Stimulated activated CD4-positive, alpha-beta T cell treated with anti-CD3 and anti-CD28 coated beads, Interleukin-1b, Interleukin-23, amount 100 ng/mL, for 4 hours (primary cell): ENCODE measurements around the gene ASTN1.

Experiments used
- DNase-seq, 2 donors: peaks; one replicate each; pipeline ENCODE4 v3.0.0-alpha.2; 2020; ENCODE audit warnings: low read depth in 2 of 2

Gene ASTN1

DNA sequence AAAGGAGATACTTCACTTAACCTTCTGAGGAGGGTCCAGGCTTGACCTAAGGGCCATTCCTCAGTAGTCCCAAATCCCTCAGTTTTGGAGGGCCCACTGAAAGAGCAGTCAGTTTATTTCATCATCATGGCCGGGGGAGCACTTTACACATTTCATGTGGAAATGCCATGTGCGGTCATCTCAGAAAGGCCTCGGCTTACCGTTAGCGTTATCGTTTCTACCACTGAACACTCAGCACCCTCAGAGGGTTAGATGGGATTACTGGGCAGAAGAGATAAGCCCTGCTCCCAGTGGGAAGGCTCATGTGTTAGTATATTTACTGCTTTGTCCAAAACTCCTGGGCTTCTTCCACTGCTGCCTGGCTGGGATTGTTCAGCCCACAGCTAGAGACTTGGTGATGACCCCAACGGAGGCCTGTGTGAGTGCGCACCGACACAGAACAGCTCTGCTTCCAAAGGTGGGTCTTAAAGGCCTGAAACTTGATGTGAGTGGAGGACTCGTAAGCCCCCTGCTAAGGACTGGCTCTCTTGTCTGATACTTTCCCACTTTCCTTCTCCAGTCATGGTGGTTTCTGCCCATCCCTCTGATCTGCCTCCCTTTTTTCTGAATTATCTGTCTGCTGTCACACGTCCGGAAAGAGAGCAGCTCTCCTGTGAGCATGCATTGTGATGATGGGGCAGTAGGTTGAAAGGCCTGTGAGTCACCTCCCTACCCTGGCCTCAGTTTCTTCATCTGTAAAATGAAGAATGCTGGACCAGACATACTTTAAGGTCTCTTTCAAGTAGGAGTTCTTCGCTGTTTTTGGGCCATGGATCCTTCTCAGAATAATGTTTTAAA, 284.5 kb downstream of the ASTN1 start:
- no peak for DNase-seq

DNA sequence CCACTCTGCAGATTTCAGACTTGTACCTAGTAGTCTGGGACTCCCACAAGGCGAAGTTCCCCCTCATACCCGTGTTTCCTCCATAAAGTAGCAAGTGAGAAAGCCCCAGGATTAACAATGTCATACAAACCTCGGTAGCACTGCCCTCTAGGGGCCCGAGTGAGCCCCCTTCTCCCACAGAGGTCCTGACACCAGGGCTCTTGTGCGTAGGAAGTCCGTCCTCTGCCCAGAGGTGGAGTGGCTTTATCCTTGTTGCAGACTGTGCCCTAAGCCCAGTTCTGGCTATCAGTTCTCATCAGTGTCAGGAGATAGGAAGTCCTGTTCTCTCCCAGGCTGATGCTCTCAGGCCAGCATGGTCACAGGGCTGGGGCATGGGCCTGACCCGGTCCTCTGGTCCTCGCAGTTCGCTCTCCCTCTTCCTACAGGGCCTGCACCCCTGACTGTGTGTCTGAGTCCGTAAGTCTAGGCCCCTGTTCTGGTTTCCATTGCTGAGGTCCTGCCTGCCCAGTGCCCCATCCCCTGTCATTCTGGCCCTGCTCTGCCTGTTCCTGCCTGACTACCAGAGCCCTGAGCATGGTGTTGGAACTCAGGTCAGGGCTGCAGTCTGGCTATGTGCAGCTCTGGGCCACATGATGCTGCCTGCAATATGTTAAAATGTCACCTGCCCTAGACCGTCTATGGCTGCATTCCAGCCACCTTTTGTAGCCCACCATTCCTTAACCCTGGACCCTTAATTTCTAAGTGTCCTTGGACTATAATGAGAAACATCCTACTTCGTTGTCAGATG, 285.6 kb downstream of the ASTN1 start:
- DNase-seq = no peak

DNA sequence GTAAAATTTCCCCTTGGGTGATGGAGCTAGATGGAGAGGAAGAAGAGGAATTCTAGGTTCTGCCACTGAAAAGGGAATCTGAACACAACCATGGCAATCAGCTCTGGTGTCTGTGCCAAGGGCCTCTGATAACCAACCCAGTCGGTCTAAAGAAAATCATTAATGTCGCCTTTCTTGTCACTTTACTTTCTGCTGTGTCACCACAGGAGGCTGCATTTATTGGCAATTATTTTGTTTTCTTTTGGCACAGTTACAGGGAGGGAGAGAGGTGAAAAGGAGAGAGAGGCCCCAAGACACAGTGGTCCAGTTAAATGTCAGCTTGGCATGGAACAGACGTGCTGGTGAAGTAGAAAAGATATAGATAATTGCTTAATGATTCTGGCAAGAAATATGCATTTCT, 287.0 kb downstream of the ASTN1 start:
- DNase-seq = no peak

DNA sequence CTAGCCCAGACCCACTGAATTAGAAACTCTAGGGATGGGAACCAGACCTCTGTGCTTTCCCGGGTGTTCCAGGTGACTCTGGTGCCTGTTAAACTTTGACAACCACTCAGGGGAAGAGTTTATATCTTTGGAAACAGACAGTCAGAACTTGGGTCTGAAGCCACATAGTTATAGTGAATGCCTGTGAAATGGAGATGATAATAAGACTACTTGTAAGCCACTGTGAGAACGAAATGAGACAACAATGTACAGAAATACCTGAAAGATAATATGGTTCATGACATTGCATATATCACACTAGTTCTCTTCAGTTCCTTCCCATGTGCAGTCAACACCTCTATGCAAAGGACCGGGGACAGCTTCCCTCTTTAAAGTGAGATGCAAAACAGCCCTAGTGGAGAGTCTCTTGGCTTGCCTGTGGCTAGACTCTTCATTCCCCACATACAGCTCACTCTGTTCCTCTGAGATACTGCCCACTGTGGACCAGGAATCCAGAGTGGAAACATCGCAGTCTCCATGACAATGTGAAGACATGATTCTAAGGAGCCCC, 287.5 kb downstream of the ASTN1 start:
- no peak for DNase-seq

DNA sequence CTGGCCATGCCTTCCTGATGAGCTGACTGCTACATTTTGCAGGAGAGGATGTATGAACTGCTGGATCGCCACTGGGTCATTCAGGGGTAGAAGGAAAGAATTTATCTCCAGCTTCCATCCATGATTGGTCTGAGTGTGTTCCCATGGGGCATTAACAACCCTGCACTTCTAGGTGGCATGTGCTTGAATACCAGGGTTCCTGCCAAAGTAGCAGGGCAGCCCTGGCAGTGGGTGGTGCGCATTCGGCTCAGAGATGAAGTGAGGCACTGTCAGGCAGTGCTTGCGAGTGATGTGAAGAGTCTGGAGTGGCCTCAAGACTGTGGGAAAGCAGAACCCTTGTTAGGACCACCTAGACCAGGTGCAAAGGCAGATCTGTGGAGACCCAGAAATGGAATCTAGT, 294.9 kb downstream of the ASTN1 start:
- DNase-seq = no peak

DNA sequence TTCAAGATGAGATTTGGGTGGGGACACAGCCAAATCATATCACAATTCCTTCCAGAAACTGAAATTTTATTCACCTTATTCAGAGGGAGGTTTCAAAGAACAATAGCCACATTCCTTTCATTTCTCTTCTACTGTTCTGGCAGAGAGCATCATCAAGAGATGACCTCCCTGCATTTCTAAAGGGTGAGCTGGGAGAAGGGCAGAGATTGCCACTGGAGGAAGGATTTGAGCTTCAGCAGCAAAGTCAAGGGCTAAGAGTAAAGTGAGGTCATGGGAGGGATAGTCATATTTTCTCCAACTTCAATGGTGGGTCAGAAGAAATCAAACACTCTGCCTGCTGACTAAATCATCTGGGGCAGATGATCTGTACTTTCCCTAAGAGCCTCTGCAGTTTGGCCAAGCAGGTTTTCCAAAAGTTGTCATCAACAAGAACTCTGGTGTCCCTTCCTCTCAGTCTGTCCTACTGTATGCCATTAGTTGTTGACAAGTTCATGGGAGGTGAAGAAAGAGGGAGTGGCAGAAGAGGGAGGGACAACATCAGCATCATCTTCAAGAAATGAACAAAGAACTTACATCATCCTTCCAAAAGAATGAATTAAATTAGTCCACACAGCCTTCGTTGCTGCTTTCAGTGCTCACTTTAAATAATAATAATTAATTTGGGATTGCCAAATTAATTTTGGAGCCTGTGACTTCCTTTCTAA, 298.3 kb downstream of the ASTN1 start:
- DNase-seq = no peak

DNA sequence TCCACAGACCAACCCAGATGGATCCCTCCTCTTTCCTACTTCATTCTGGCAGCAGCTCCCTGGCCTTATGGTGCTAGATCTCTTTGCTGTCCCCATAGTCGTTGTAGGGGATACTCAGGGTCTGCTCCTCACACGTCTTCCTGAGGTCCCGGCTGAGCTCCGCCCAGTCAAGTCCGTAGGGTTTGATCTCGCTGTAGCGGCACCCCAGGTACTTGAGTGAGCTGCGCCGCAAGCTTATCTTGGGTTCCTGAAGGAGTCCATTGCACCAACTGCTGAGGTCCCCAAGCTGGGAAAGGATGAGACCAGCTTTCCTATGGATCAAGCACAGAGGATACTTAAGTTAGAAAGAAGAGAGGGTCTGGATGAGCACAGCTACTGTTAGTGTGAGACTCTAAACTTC, 300.3 kb downstream of the ASTN1 start:
- DNase-seq = no peak

DNA sequence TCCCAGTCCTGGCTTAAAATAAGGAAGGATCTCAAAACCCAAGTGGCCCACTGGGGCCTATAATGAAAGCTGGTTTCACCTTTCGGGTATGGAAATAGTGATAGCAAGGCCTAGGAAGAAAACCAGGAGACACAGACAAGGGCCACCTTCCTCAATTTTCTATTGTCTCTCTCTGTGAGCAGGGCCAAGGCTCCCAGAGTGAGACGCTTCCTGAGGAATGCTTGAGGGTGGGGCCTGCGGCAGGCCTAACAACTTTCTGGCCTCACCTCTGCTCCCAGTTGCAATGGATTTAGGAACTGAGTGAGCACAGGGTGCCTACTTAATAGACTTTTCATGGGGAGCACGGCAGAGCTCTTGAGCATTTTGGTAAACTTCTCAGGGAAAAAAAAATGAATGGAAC, 300.9 kb downstream of the ASTN1 start:
- DNase-seq = no peak

DNA sequence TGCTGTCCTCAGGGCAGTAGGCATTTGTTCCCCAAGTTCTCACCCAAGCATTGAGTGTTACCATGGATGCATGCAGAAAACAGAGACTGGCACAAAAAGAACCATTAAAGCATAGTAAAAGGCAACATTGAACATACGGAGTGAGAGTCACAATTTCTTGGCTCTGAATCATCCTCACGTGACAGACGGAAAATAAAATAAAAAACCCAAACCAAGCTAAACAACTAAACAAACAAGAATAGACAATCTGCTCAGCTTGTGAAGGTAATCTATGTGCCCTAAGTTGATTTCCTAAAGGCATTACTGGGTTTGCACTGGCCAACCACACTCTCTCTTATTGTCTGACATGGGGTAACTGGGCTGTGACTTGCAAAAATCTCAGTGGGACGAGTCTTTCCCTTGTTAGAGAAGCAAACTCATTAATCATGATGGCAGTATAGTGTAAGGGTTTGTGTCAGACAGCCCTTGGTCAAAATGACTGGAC, 306.0 kb downstream of the ASTN1 start:
- DNase-seq = no peak

DNA sequence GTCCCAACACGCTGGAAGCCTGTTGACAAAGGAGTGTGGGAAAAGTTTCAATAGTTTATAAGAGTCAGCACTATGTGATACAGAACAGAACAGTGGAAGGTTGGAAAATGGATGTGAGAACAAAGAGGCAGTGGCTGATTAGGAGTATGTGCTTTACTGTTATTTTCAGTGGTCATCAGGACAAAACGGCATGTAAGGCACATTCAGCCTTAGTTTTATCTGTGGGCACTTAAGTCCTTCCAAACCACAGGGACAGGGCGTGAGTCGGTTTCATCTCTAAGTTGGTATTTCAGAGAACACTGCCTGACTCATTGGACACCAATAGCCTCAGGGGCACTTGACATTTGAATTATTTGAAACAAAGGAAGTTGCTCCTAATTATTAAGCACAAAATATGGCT, 306.9 kb downstream of the ASTN1 start:
- DNase-seq = no peak

DNA sequence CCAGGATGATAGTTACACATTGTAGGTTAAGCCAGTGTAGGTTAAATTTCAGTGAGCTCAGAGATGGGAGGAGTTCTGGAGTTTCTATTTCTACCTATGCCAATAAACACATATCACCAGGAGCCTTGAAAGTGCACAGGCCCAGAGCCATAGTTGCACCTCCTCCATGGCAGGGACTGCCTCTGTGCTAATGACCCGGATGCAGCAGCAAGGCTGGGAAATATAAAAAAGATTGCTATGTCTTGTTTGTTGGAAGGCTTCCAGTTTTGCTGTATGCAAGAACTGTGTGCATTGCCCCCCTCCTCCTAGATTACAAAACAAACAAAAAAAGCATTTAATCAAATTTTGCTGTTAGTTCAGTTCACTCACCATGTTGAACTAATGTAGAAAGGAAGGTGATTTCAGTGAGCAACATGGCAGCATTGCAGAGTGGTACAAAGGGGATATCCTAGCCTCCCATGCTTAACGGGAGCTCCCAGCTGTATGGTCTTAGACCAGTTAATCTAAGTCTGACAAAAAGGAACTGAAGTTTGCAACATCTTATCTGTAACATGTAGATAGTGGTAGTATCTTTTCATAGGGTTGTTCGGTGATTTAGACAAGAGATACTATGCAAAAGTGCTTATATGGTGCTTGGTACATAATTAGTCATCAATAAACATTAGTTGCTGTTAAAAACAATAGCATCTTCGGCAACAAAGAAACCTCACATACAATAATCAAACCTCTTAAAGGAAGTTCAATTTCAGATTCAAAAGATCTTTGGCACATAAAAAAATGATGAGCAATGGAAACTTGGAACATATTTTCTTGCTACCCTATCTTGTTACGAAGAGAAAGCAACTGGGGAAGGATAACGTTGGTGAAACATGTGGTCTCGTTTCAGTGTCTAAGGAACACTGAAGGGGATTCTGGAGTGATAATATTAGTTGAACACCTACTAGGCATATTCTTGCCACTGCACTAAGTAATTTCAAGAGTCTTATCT, 309.5 kb downstream of the ASTN1 start:
- no peak for DNase-seq

DNA sequence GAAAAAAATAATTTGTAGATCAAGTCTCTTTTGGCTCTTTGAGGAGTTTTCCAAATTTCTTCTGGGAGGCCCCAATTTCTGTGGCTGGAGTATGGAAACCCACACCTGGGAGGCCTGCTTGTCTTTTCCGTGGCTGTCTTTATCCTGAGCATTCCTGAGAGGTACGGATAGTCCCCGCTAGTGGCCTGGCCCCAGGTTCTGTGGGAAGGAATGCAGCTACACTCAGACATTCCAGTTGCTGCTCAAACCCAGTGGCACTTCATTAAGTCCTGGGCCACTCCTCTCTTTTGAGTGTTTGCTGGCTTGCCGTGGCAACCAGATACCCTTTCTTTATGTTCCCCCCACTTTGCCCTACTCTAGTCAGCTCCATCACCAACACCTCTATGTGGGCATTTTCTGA, 310.4 kb downstream of the ASTN1 start:
- DNase-seq = no peak

DNA sequence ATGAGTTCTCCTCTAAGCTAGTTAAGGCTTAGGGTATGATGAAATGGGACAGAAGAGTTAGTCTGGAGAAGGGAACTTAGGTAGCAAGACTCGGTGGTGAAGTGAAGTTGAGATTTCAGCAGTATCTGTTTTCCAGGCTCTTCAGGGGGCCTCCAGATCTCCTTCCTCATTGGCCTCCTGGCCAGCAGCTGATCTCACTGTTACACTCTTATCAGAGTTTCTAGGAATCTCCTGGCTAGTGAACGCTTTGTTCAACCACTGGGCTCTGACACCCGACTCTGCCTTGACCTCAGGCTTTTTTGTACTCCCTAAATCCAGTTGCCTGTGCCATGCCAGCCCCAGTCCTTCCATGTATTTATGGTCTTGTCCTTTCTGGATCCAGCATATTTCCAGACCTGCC, 311.0 kb downstream of the ASTN1 start:
- DNase-seq = no peak

DNA sequence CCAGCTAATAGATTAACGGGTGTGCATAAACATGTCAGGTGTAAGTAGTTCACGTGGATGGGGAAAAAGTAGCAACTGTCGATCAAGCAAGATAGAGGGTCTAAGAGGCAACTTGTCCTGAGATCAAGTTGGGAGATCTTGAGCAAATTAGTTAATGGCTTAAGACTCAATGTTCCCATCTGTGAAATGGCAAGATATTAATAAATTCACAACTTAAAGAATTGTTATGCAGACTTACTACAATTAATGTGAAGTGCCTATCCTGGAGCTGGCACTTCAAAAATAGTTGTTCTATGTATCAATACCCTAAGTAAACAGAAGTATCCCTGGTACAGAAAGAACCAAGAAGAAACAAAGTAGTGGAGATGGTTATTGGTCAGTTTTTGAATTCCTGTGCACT, 312.4 kb downstream of the ASTN1 start:
- no peak for DNase-seq

DNA sequence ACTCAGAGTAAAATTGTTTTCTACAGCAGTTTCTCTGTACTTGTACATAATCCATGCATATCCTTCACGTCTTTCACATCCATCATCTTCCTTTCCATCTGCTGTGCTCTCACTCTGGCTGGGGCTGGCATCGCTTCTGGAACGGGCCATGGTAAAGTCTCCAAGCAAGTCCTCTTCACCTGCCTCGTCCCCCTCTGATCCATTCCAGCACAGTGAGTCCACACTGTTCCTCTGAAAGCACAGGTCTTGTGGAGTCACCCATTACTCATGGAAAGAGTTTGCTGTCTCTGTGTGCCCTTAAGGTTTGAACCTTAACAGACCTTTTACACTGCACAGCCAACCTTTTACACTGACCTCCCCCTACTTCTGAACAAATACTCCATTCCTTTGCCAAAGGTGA, 313.6 kb downstream of the ASTN1 start:
- no peak for DNase-seq

DNA sequence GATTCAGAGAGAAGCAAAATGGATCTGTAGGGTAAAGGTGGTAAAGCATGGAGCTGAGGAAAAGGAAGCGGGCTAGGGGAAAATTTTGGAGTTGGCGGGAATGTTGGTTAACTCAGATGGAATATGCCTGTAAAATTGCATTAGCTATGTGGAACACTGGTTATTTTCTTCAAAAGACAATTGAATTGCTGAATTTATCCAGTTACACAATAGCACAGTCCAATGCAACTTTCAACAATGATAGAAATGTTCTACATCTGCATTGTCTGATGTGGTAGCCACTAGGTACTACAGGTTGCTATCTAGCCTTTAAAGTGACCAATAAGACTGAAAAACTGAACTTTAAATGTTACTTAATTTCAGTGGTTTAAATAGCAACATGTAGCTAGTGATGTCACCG, 315.2 kb downstream of the ASTN1 start:
- no peak for DNase-seq

DNA sequence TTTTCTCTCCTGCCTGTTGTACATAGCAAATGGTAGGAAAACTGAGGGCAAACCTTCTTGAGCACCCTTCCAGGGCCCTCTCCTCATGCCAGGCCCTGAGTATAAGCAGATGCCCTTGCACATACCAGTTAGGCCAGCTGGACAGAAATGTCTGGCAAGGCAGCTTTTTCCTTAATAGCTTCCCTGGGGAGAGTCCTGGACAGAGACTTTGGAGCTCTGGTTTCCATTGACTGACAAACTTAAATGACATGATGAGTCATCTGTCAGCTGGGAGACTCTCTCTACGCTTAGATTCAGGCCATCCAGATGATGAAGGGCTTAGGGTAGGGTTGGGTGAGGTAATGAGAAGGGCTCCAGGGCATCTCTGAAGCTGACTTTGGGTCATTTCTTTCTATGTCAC, 317.5 kb downstream of the ASTN1 start:
- DNase-seq = no peak

DNA sequence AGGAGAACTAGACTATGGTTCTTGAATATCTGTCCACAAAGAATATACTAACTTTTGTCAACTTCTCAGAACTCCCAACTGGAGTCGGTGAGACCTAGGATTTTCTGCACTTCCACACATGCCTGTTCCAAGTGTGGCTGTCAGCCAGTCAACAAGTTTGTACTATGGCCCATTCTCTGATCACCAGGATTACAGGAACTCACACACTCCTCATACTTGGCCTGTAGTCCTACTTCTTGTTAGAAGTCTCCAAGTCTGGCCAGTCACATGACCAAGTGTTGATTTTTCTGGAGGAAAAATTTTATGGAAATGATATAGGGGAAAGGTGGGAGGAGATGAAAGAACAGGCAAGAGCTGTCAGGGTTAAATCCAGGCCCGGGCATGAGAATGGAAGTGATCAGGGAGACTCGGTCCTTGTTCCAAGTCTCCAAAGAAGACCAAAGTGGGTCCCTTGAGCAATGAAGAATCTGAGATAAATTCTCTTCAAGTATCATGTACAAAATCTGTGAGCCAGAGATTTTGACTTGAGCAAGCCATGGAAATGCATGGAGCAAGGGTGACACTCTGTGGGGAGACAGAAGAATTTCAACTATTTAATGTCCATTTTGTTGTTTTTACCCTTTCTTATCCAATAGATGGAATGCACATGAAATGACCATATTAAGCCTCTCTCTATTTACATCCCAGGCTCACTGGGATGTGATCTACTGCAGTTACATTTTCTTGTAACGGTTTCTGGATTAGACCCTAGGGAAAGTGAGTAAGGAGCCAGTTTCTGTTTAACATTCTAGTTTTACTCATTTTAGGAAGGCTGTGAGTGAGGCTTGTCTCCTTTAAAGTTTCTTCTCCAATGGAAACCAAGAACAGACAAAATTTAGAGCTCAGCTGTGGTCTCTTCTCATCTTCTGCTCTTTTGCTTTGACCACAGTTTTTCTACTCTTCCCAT, 320.9 kb downstream of the ASTN1 start:
- DNase-seq = no peak

DNA sequence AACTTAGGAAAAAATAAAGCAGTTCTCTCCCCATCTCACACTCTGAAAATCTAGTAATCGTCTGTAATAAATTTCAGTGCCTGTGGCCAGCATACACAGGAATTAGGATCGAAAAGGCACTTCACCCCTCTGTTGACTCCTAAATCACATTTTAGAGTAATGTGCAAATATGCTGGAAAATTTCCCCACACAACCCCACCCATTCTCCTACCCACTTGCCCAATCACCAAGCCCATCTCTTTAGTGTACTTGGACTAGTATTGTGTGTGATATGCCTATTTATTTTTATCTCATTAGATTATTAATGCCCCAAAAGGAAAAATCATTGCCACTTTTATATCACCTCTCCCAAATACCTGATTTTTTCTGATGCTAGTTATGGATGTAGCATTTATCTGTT, 323.3 kb downstream of the ASTN1 start:
- DNase-seq = no peak

DNA sequence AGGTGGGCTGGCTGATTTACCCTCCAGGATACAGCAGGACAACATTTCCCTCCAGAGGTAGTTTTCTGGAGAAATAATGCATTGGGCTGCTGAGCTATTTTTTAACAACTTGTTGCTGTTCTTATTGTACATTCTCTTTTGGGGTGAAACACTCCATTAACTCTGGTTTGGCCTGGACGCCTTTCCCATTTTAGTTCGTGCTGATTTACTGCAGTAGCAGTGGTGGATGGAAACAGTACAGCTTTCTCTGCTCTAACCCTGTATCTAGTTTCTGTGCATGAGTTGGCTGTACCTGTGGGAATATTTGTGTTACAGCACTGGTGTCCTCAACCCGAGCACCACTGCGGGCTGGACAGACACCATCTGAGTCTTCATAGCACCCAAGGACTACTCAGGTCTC, 325.3 kb downstream of the ASTN1 start:
- no peak for DNase-seq
